ENCODE measurements around the gene PFKP.

GRCh38 chr10:3023892-3024291 is 43.5 kb upstream of the PFKP start:
- TF ChIP-seq CTCF (IDR thresholded peaks at IDR 0.05; ENCODE audit: insufficient read depth, low read depth, low read length) (no peak), EZH2 (IDR thresholded peaks at IDR 0.05; ENCODE audit: insufficient read depth, low read length) (no peak)

Data from astrocyte (in vitro differentiated cells and primary cell).